Fibroblast of lung (primary cell): ENCODE measurements around the gene WWOX.

Source experiments
- EZH2 ChIP-seq: IDR thresholded peaks from 2 replicates; pipeline ENCODE4 v1.5.1; 2012; ENCODE audit warnings: low read length, control low read depth, mild to moderate bottlenecking; ENCODE audit errors: missing control alignments
- TF ChIP-seq, protein P1 (sequence below), 2 donors: IDR thresholded peaks in 1 of 2; conservative IDR thresholded peaks in 1 of 2; 1 replicate in 1 of 2; 2 replicates in 1 of 2; pipeline ENCODE4 v1.5.1; 2011 to 2012; ENCODE audit warnings: low read length in 2 of 2, control low read depth in 1 of 2, inconsistent platforms in 1 of 2, low read depth in 1 of 2, mild to moderate bottlenecking in 1 of 2

DNA sequence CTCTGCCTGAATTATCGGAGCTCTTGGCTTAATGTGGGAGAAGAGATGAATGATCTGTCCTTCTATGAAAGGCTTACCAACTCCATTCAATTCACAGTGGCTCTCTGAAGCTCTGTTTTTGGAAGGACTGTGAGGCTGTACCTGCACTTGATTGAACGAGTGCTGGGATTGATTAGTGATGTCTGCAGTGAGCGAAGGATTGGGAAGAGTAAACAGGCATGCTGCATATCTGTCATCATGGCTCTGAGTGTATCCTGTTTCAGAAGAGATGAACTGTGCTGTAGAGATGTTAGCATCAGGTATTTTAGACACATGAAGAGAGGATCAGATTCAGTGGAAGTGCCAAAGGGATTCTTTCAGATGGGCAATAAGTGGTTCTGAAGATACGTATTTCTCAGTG lies 937.1 kb downstream of the WWOX start:
- TF ChIP-seq, protein P1, sequence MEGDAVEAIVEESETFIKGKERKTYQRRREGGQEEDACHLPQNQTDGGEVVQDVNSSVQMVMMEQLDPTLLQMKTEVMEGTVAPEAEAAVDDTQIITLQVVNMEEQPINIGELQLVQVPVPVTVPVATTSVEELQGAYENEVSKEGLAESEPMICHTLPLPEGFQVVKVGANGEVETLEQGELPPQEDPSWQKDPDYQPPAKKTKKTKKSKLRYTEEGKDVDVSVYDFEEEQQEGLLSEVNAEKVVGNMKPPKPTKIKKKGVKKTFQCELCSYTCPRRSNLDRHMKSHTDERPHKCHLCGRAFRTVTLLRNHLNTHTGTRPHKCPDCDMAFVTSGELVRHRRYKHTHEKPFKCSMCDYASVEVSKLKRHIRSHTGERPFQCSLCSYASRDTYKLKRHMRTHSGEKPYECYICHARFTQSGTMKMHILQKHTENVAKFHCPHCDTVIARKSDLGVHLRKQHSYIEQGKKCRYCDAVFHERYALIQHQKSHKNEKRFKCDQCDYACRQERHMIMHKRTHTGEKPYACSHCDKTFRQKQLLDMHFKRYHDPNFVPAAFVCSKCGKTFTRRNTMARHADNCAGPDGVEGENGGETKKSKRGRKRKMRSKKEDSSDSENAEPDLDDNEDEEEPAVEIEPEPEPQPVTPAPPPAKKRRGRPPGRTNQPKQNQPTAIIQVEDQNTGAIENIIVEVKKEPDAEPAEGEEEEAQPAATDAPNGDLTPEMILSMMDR (conservative IDR thresholded peaks at IDR 0.05 in 1 of 2, IDR thresholded peaks at IDR 0.05 in 1 of 2; ENCODE audit: low read depth in 1 of 2, low read length in 2 of 2): no peak
- TF ChIP-seq EZH2: no peak
